NCI-H526 treated with DMSO at 0.1 percent for 48 hours (cell line): ENCODE measurements around the gene TECTB.
"Not testable (repeated sequence)": the region's sequence is repeated elsewhere in the genome, so short reads cannot be mapped to it uniquely, and the experiment has no call there.

ENCODE experiments used
- DNase-seq: peaks from one replicate; lab custom pipeline; 2025; lab: John Stamatoyannopoulos, UW

TECTB gene

GRCh38 chr10:112283100-112283499 lies at the start of gene TECTB:
Gene TECTB (plus strand): TSS chr10:112283400. CDS start chr10:112283735, 335 bp downstream.
- no peak for DNase-seq

- no peak for DNase-seq
Measured at GRCh38 chr10:112235141-112235540, 48.1 kb upstream of the TECTB start.

- no peak for DNase-seq
Measured at GRCh38 chr10:112235920-112236319, 47.3 kb upstream of the TECTB start.

GRCh38 chr10:112236486-112236885 lies 46.7 kb upstream of the TECTB start:
- no peak for DNase-seq

GRCh38 chr10:112239347-112239746 lies 43.9 kb upstream of the TECTB start:
- DNase-seq = no peak

GRCh38 chr10:112240441-112240840 lies 42.8 kb upstream of the TECTB start:
- no peak for DNase-seq

- no peak for DNase-seq
Measured at GRCh38 chr10:112241651-112242341, 41.4 kb upstream of the TECTB start.

GRCh38 chr10:112242769-112243168 lies 40.4 kb upstream of the TECTB start:
- no peak for DNase-seq

- no peak for DNase-seq
Measured at GRCh38 chr10:112243713-112244112, 39.5 kb upstream of the TECTB start.

GRCh38 chr10:112244197-112244596 lies 39.0 kb upstream of the TECTB start:
- DNase-seq = no peak

- DNase-seq = no peak
Measured at GRCh38 chr10:112247791-112248190, 35.4 kb upstream of the TECTB start.

GRCh38 chr10:112248584-112249295 lies 34.5 kb upstream of the TECTB start:
- DNase-seq = no peak

- DNase-seq = no peak
Measured at GRCh38 chr10:112249722-112250121, 33.5 kb upstream of the TECTB start.

GRCh38 chr10:112250555-112250954 lies 32.6 kb upstream of the TECTB start:
- DNase-seq = no peak

- not testable (repeated sequence) for DNase-seq
Measured at GRCh38 chr10:112251238-112251637, 32.0 kb upstream of the TECTB start.

GRCh38 chr10:112258407-112258806 lies 24.8 kb upstream of the TECTB start:
- DNase-seq = no peak

- no peak for DNase-seq
Measured at GRCh38 chr10:112259688-112260087, 23.5 kb upstream of the TECTB start.

GRCh38 chr10:112260831-112261230 lies 22.4 kb upstream of the TECTB start:
- no peak for DNase-seq

- DNase-seq = no peak
Measured at GRCh38 chr10:112261281-112261822, 21.8 kb upstream of the TECTB start.

GRCh38 chr10:112262546-112262945 lies 20.7 kb upstream of the TECTB start:
- DNase-seq = no peak

- DNase-seq = no peak
Measured at GRCh38 chr10:112265745-112266144, 17.5 kb upstream of the TECTB start.

GRCh38 chr10:112269266-112269665 lies 13.9 kb upstream of the TECTB start:
- DNase-seq = no peak

- no peak for DNase-seq
Measured at GRCh38 chr10:112271982-112272381, 11.2 kb upstream of the TECTB start.
